K562 (cell line): ENCODE results near the gene SAFB. TPM values are rescaled to one million over a fixed set of nuclear protein-coding genes. Genes with fewer than 3 reads are reported as not detected.

ENCODE experiments used
- ATF1 ChIP-seq, 2 experiments: fragments of 450-650 bp in 1 of 2; IDR thresholded peaks; 2 replicates each; pipeline ENCODE4 v1.6.1; 2016; ENCODE audit warnings: missing compliant biosample characterization in 1 of 2, missing genetic modification characterization in 1 of 2
- CBFA2T3 ChIP-seq: fragments of 450-650 bp; IDR thresholded peaks from 2 replicates; pipeline ENCODE4 v1.6.1; 2017
- GATAD2B ChIP-seq: fragments of 450-650 bp; IDR thresholded peaks from 2 replicates; pipeline ENCODE4 v1.6.1; 2017; ENCODE audit warnings: mild to moderate bottlenecking, borderline replicate concordance
- IRF9 ChIP-seq: fragments of 450-650 bp; IDR thresholded peaks from 2 replicates; pipeline ENCODE4 v1.6.1; 2016; ENCODE audit warnings: missing biosample characterization, missing genetic modification characterization
- MCM2 ChIP-seq: fragments of 450-650 bp; IDR thresholded peaks from 2 replicates; pipeline ENCODE4 v1.6.1; 2017; ENCODE audit warnings: low read depth, mild to moderate bottlenecking
- POLR3G ChIP-seq: IDR thresholded peaks from 2 replicates; pipeline ENCODE4 v1.6.1; 2011; ENCODE audit not compliant: insufficient read length, insufficient replicate concordance; ENCODE audit errors: extremely low read depth
- RNF2 ChIP-seq: sonication (generic); IDR thresholded peaks from 2 replicates; pipeline ENCODE4 v1.6.1; 2016
- SAFB2 ChIP-seq: fragments of 200-400 bp; formaldehyde crosslinking; IDR thresholded peaks from 2 replicates; pipeline ENCODE4 v1.6.1; 2018; ENCODE audit warnings: borderline replicate concordance, low read length, low read depth, moderate library complexity; ENCODE audit not compliant: severe bottlenecking
- SMAD4 ChIP-seq: fragments of 250-450 bp; sonication (Bioruptor Pico); conservative IDR thresholded peaks from 2 replicates; pipeline ENCODE4 v1.8.0; 2021; ENCODE audit warnings: inconsistent platforms, mild to moderate bottlenecking, moderate library complexity
- TFAP4 ChIP-seq: sonication (generic); formaldehyde crosslinking; IDR thresholded peaks from 2 replicates; pipeline ENCODE4 v1.8.0; 2022; ENCODE audit warnings: missing genetic modification reagents, mild to moderate bottlenecking, moderate library complexity, borderline replicate concordance
- ZBTB17 ChIP-seq: fragments of 450-650 bp; formaldehyde crosslinking; IDR thresholded peaks from 2 replicates; pipeline ENCODE4 v1.4.0; 2020; ENCODE audit warnings: mild to moderate bottlenecking
- ZNF318 ChIP-seq, 2 experiments: fragments of 450-650 bp; IDR thresholded peaks; 2 replicates each; pipeline ENCODE4 v1.6.1; 2016; ENCODE audit warnings: mild to moderate bottlenecking in 2 of 2, borderline replicate concordance in 1 of 2, low read depth in 1 of 2, moderate library complexity in 1 of 2
- ZNF699 ChIP-seq: fragments of 250-450 bp; sonication (Bioruptor Pico); IDR thresholded peaks from 2 replicates; pipeline ENCODE4 v1.8.0; 2021; ENCODE audit warnings: mild to moderate bottlenecking, moderate library complexity; ENCODE audit not compliant: insufficient replicate concordance
- ZNF707 ChIP-seq: fragments of 250-450 bp; sonication (Bioruptor Pico); conservative IDR thresholded peaks from 2 replicates; pipeline ENCODE4 v1.8.0; 2022; ENCODE audit warnings: inconsistent platforms, mild to moderate bottlenecking, moderate library complexity
- ZNF830 ChIP-seq: fragments of 250-450 bp; sonication (Bioruptor Pico); IDR thresholded peaks from 2 replicates; pipeline ENCODE4 v1.5.0; 2021; ENCODE audit warnings: mild to moderate bottlenecking
- polyA plus RNA-seq, 8 experiments: library from polyadenylated mRNA; depleted of rRNA in 4 of 8; stranded (reverse) in 5 of 8; unstranded in 3 of 8; fragments of >200 nt; fragmentation: Nextera tagmentation in 2 of 8; fragmentation: Illumina TruSeq in 1 of 8; extraction: Ambion mirVana in 2 of 8; extraction: Trizol in 1 of 8; gene quantifications; 2 replicates each; pipeline versions ENCODE4 v1.2.1 to v1.2.3, GENCODE V29; 2011 to 2014; ENCODE audit warnings: inconsistent platforms in 1 of 8, missing spikeins in 1 of 8
- total RNA-seq, 7 experiments: library from RNA; depleted of rRNA in 6 of 7; stranded (reverse); fragments of >200 nt in 6 of 7; fragmentation: Illumina TruSeq in 2 of 7; extraction: Trizol in 2 of 7; gene quantifications; 2 replicates each; pipeline versions ENCODE4 v1.2.1 to v1.2.3, GENCODE V29; 2011 to 2021; ENCODE audit warnings: low replicate concordance in 1 of 7
- TF ChIP-seq, protein P1 (sequence below): fragments of 250-450 bp; sonication (Bioruptor Pico); IDR thresholded peaks from 2 replicates; pipeline ENCODE4 v1.9.0; 2021; ENCODE audit warnings: mild to moderate bottlenecking
- TF ChIP-seq, protein P2 (sequence below): sonication (generic); formaldehyde crosslinking; IDR thresholded peaks from 2 replicates; pipeline ENCODE4 v1.9.0; 2022; ENCODE audit warnings: mild to moderate bottlenecking, missing genetic modification reagents

SAFB gene
- total and polyA plus RNA-seq, 9 of the 15 experiments (the other 6 are each of a cell fraction or from before 2014, with no cell fraction given), result 1.1 to 151 (median 83.1) TPM

DNA sequence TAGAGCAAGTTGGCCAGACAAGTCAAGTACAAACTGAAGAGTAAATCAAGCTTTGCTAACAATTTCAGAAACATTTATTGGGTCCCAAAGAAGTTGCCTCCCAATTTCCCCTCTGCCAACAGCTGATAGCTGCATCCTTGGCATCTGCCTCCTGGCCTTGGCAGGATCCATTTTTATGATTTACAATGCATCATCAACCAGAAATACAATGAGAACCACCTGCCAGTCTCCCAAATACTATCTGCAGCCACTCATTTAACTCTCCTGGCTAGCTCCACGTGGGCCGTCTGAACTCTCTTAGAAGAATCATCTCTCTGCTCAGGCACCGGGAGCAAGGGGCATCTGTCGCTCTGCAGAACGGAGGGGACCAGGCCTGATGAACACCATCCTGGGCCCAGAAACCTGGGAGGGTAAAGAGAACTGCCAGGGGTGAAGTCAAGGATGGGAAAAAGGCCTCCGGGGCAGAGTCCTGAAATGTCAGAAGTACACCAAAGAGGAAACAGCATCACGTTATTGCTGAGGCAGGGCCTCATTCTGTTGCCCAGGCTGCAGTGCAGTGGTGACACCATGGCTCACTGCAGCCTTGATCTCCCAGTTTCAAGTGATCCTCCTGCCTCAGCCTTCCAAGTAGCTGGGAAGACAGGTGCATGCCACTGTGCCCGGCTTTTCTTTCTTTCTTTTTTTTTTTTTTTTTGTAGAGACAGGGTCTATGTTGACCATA is 94.5 kb downstream of the SAFB start (continued):
- TF ChIP-seq ZNF318 (IDR thresholded peaks at IDR 0.05; ENCODE audit: borderline replicate concordance in 1 of 2, low read depth in 1 of 2) (no peak), RNF2 (no peak), ZBTB17 (no peak), POLR3G (no peak), ZNF699 (CRISPR knock-in tag) (no peak), GATAD2B (no peak), SAFB2 (no peak), IRF9 (no peak), MCM2 (no peak), ZNF707 (CRISPR knock-in tag) (no peak), CBFA2T3 (no peak), ATF1 (CRISPR knock-in tag; IDR thresholded peaks at IDR 0.05) (no peak), ATF1 (tag; IDR thresholded peaks at IDR 0.05) (no peak), ZNF830 (no peak), TFAP4 (CRISPR knock-in tag) (no peak), SMAD4 (CRISPR knock-in tag) (no peak)
- TF ChIP-seq, protein P1, sequence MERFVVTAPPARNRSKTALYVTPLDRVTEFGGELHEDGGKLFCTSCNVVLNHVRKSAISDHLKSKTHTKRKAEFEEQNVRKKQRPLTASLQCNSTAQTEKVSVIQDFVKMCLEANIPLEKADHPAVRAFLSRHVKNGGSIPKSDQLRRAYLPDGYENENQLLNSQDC, result no peak
- TF ChIP-seq, protein P2, sequence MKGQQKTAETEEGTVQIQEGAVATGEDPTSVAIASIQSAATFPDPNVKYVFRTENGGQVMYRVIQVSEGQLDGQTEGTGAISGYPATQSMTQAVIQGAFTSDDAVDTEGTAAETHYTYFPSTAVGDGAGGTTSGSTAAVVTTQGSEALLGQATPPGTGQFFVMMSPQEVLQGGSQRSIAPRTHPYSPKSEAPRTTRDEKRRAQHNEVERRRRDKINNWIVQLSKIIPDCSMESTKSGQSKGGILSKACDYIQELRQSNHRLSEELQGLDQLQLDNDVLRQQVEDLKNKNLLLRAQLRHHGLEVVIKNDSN (CRISPR knock-in tag), result no peak
